ENCODE data around the gene CBFA2T2.
"Not testable (repeated sequence)": the region's sequence is repeated elsewhere in the genome, so short reads cannot be mapped to it uniquely, and the experiment has no call there.

CBFA2T2 gene

GRCh38 chr20:33549229-33549999, 59.5 kb downstream of the CBFA2T2 start:
- DNase-seq (ENCODE audit: low read depth in 2 of 2) = no peak

DNA sequence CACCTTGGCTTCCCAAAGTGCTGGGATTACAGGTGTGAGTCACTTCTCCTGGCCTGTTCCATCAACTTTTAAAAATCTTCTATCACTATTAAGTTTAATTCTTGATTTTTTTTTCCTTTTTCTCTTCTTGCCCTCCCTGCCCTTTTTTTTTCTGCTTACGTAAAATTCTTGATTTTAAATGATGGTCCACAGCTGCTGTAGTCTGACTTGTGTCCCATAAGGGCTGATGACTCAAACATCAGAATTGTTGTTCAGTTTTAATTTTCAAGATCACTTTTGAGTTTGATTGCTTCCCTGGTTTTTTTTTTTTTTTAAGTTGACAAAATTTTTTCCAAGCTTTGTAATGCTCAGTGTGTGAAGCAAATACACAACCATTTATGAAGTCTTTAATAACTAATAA, 61.9 kb downstream of the CBFA2T2 start:
- no peak for DNase-seq (ENCODE audit: low read depth in 2 of 2)

DNA sequence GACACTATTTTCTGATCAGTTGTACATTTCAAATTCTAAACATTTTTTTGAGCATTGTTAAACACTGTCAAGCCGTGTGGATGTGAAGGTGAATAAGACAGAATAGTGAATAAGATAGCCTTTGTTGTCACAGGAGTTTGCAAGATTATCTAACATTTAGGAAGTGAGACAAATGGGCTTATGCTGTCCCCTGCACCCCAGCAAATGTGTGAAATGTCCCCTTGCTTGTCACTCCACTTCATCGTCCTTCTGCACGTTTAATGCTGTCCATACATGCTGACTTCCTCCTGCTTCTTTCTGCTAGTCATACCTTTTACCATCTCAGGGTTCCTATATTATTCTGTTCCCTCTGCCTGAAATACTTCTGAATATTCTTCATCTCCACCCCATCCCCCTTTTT, 62.6 kb downstream of the CBFA2T2 start:
- no peak for DNase-seq (ENCODE audit: low read depth in 2 of 2)

DNA sequence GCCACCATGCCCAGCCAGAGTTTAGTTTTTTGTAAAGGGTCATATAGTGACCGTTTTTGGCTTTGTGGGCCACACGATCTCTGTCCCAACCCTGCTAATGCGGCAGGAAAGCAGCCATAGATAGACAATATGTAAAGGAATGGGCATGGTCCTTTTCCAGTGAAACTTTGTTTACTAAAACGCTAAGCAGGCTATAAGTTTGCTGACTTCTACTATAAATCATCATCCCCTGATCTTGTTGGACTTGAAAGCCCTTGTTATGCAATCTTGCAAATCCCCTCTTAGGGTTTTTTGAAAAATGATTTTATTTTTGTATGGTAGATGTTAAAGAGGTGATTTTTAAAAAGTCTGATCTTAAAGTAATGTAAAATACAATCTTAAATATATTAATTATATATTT, 63.6 kb downstream of the CBFA2T2 start:
- DNase-seq (ENCODE audit: low read depth in 2 of 2) = no peak

- DNase-seq (ENCODE audit: low read depth in 2 of 2) = peak; percentile 56 to 70
These were observed 65.1 kb downstream of the CBFA2T2 start for GRCh38 chr20:33554914-33555420.

- no peak for DNase-seq (ENCODE audit: low read depth in 2 of 2)
These were observed 65.9 kb downstream of the CBFA2T2 start for GRCh38 chr20:33555755-33556154.

- no peak for DNase-seq (ENCODE audit: low read depth in 2 of 2)
These were observed 66.3 kb downstream of the CBFA2T2 start for GRCh38 chr20:33556246-33556645.

GRCh38 chr20:33558348-33559144, 68.7 kb downstream of the CBFA2T2 start:
- DNase-seq (ENCODE audit: low read depth in 2 of 2) = no peak

- DNase-seq (ENCODE audit: low read depth in 2 of 2) = no peak
These were observed 69.3 kb downstream of the CBFA2T2 start for GRCh38 chr20:33559212-33559611.

DNA sequence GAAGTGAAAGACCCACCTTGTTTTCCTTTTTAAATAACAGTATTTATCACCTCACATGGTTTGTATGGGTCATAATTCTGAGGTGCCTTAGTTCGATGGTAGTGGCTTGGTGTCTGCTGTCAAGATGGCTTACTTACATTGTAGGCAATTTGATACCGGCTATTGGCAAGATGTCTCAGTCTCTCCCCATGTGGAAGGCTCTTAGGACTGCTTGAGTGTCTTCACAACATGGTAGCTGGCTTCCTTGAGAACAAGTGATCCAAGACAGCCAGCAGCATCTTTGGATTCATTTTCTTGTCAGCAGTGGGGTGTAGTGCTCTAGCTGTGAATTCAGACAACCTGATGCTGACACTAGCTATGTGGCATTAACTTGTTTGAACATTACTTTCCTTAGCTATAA, 70.1 kb downstream of the CBFA2T2 start:
- DNase-seq (ENCODE audit: low read depth in 2 of 2) = no peak

DNA sequence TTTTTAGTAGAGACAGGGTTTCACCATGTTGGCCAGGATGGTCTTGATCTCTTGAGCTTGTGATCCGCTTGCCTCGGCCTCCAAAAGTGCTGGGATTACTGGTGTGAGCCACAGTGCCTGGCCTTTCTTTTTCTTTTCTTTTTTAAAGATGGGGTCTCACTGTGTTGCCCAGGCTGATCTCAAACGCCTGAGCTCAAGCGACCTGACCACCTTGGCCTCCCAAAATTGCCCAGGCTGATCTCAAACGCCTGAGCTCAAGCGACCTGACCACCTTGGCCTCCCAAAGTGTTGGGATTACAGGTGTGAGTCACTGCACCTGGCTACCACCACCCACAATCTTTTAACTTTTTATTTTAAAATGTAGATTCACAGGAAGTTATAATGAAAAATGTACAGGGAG, 71.2 kb downstream of the CBFA2T2 start:
- not testable (repeated sequence) for DNase-seq (ENCODE audit: low read depth in 2 of 2)

GRCh38 chr20:33561692-33562601, 72.1 kb downstream of the CBFA2T2 start:
- DNase-seq (ENCODE audit: low read depth in 2 of 2) = peak; percentile 88

- no peak for DNase-seq (ENCODE audit: low read depth in 2 of 2)
These were observed 73.9 kb downstream of the CBFA2T2 start for GRCh38 chr20:33563788-33564187.

- DNase-seq (ENCODE audit: low read depth in 2 of 2) = no peak
These were observed 77.1 kb downstream of the CBFA2T2 start for GRCh38 chr20:33566781-33567603.

GRCh38 chr20:33567949-33568348, 78.1 kb downstream of the CBFA2T2 start:
- no peak for DNase-seq (ENCODE audit: low read depth in 2 of 2)

- DNase-seq (ENCODE audit: low read depth in 2 of 2) = no peak
These were observed 78.5 kb downstream of the CBFA2T2 start for GRCh38 chr20:33568378-33568777.

DNA sequence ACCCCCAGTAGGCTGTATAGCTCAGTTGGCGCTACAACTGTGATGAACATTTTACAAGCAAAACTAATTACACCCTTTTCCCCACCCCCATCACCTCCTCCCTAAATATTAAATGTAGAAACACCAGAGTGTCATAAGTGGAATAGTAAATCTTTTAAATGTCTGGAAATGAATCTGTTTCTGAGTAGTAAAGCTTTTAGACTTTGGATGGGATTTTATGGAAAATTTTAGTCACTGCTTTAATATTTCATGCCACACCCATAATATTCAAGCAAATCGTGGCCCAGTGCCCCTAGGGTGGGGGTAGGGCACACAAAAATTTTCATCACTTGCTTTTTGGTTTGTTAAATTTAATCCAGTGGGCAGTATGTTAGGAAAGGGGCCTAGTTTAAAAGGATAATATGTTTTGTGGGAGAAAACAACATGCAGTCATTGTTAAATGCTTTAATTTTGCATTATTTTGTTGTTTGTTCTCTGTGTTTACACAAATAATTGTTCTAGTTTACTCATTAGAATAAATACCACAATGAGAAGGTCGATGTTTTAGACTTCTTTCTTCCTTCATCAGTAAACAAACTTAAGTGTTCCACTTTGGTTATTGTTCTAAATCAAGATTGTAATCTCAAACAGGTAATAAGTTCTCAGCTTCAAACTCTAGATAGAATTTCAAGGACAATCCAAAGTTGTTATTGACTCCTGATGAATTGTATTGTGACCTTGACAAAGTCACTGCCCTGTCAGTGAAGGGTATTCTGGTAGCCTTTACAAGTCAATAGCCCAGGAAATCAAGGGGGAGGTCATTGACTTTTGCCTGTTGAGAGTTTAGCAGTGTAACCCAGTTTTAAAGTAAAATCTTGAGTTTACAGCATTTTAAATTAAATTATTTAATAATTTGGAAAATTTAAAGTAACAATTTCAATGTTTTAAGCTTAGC, 79.2 kb downstream of the CBFA2T2 start:
- DNase-seq (ENCODE audit: low read depth in 2 of 2) = no peak

GRCh38 chr20:33569802-33570391, 80.0 kb downstream of the CBFA2T2 start:
- no peak for DNase-seq (ENCODE audit: low read depth in 2 of 2)

DNA sequence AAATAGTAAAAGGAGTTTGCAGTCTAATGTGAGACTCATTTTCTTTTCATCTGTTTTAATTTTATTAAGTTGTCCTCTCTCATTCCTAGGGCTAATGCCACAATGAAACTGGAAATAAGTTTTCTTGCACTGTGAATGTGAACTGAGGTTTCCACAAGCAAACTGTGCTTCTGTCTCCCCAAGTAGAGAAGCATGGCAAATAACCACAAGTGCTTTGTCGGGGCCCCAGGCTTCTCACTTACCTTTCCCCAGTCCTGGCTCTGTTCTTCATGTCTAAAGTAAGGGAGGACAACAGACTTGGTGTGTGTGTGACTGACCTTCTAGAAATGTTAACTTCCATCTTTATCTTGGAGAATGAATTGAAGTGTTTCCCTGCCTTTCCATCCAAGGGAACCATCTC, 80.8 kb downstream of the CBFA2T2 start:
- no peak for DNase-seq (ENCODE audit: low read depth in 2 of 2)

Measured in fibroblast of skin of left biceps (primary cell).